ENCODE data around the gene CACNA1I.

Gene CACNA1I

GRCh38 chr22:39528681-39529486, 41.7 kb upstream of the CACNA1I start:
- Histone ChIP-seq H3K9me3 (ENCODE audit: control insufficient read depth, low read length) (no peaks in the 10 kb centered on the region), H3K4me1 (ENCODE audit: control insufficient read depth, insufficient read depth, low read length) (peaks cover 57% of the 10 kb centered on the region), H3K36me3 (ENCODE audit: control insufficient read depth, insufficient read depth, low read length) (peaks cover 21% of the 10 kb centered on the region), H3K27me3 (ENCODE audit: control insufficient read depth, insufficient read depth, low read length) (no peaks in the 10 kb centered on the region), H3K9ac (ENCODE audit: low read length) (peak overlapping the region; percentile 22), H3K4me3 (ENCODE audit: low read length) (peak overlapping the region; percentile 27)

DNA sequence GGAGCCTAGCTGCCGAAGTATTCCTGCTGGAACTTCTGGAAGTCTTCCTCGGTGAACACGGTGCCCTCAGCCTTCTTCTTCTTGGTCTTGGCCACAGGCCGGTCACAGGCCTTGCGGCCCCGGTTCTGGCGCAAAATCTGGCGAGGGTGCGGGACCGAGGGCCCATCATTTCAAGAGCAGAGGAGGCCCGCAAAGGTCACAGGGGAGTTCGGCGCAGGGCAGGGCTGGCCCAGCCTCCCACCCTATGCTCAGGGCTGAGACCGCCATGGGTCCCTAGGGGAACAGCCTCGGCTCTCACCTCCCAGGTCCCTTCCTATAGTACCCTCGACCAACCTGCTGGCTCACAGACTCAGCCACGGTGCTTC, 41.1 kb upstream of the CACNA1I start:
- peaks cover 16% of the 10 kb centered on the region for H3K36me3 ChIP-seq (ENCODE audit: control insufficient read depth, insufficient read depth, low read length)
- H3K4me3 ChIP-seq (ENCODE audit: low read length), result peak overlapping the region; percentile 27
- no peaks in the 10 kb centered on the region for H3K9me3 ChIP-seq (ENCODE audit: control insufficient read depth, low read length)
- H3K9ac ChIP-seq (ENCODE audit: low read length), result peak overlapping the region; percentile 22
- peaks cover 57% of the 10 kb centered on the region for H3K4me1 ChIP-seq (ENCODE audit: control insufficient read depth, insufficient read depth, low read length)
- H3K27me3 ChIP-seq (ENCODE audit: control insufficient read depth, insufficient read depth, low read length), result no peaks in the 10 kb centered on the region

- H3K9ac ChIP-seq (ENCODE audit: low read length), result no peak overlapping the region
- peaks cover 63% of the 10 kb centered on the region for H3K4me1 ChIP-seq (ENCODE audit: control insufficient read depth, insufficient read depth, low read length)
- H3K27me3 ChIP-seq (ENCODE audit: control insufficient read depth, insufficient read depth, low read length), result no peaks in the 10 kb centered on the region
- H3K9me3 ChIP-seq (ENCODE audit: control insufficient read depth, low read length), result no peaks in the 10 kb centered on the region
- H3K4me3 ChIP-seq (ENCODE audit: low read length), result peak overlapping the region; percentile 27
- H3K36me3 ChIP-seq (ENCODE audit: control insufficient read depth, insufficient read depth, low read length), result peaks cover 16% of the 10 kb centered on the region
These were observed 40.4 kb upstream of the CACNA1I start for GRCh38 chr22:39530116-39530515.

DNA sequence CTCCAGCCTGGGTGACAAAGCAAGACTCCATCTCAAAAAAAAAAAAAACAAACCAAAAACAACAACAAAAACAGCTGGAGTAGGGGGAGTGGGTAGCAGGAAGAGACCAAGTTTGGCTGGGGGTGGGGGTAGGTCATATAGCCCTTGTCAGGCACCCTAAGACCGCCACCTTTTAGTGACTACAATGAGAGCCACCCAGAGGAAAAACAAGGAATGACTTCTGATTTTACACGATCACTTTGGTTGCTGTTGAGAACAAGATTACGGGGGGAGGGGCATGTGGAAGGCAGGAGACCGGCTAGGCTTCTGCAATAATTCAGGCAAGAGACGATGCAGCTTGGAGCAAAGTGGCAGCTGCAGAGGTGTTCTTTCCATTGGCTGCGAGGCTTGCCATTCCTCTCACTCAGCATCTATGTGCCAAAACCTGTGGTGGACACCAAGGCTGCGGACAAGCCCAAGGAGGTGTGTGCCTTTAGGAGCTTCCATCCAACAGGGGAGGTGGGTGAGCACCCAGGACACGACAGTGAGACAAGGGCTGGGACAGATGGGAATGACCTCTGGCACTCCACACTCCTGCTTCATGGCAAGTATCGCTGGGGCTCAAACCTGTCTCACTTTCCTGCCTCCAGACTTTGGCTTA, 39.7 kb upstream of the CACNA1I start:
- Histone ChIP-seq H3K27me3 (ENCODE audit: control insufficient read depth, insufficient read depth, low read length) (no peaks in the 10 kb centered on the region), H3K4me1 (ENCODE audit: control insufficient read depth, insufficient read depth, low read length) (peaks cover 63% of the 10 kb centered on the region), H3K9me3 (ENCODE audit: control insufficient read depth, low read length) (no peaks in the 10 kb centered on the region), H3K4me3 (ENCODE audit: low read length) (no peak overlapping the region), H3K9ac (ENCODE audit: low read length) (no peak overlapping the region), H3K36me3 (ENCODE audit: control insufficient read depth, insufficient read depth, low read length) (peaks cover 16% of the 10 kb centered on the region)

DNA sequence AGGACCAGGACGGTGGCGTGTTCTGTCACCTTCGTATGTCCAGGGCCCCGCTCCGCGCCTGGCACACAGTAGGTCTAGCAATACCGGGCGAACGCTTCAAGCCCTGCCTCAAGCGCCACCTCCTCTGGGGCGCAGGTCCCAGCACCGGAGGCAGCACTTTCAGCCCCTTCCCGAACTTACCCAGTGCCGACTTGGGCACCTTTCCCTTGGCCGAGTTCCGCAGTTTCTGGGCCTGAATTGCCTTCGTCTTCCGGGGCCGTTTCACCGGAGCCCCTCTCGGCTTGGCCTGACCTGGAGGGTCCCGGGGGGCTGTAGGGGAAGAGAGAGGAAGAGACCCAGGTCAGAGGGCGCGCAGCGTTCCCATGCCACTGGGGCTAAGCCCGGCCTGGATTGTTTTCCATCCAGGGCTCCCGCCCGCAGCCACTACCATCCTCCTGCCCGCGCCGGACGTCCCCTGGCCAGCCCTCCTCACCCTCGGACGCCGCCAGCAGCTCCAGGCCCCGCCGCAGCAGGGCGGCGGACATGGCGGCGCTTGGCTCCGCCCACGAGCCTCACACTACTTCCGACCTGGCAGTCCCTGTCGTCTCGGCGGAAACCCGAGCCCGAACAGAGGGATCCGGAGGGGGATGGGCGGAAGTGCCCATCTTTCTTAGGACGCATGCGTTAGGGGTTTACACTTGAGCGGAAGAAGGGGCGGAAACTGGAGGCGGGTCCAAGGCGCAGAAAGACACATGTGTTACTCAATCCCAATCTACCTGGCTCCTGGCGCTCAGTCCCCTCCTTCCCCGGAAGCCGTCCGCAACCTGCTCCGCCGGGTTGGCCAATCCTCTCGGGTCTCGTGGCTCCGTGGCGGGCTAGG, 38.1 kb upstream of the CACNA1I start, which contains the start of gene RPS19BP1:
Gene RPS19BP1 (minus strand): TSS at position 534 of the 859 bp plus-strand sequence. CDS start 10 bp downstream, at position 524.
- Histone ChIP-seq H3K36me3 (ENCODE audit: control insufficient read depth, insufficient read depth, low read length) (peaks cover 16% of the 10 kb centered on the region), H3K4me1 (ENCODE audit: control insufficient read depth, insufficient read depth, low read length) (peaks cover 56% of the 10 kb centered on the region), H3K27me3 (ENCODE audit: control insufficient read depth, insufficient read depth, low read length) (no peaks in the 10 kb centered on the region), H3K9ac (ENCODE audit: low read length) (peak within 1 kb of the TSS; percentile 94), H3K9me3 (ENCODE audit: control insufficient read depth, low read length) (no peaks in the 10 kb centered on the region), H3K4me3 (ENCODE audit: low read length) (peak within 1 kb of the TSS; percentile 96)

DNA sequence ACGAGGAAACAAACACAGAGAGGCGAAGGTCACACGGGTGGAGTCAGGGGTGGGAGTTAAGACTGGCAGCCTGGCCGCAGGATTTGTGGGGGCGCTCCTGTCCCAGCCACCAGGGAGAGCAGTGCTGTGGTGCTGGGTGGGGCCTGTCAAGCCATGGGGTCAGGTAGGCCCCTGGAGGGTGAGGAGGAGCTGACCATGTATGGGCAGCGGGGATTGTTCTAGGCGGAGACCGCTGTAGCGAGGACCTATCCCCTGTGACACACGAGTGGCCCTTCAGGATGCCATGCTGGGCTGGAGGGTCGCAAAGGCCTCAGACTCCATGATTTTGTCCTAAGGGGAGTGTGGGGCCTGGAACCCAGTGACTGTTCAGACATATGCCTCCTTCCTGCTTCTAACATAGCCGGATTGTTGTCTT, 36.5 kb upstream of the CACNA1I start:
- no peak overlapping the region for H3K4me3 ChIP-seq (ENCODE audit: low read length)

DNA sequence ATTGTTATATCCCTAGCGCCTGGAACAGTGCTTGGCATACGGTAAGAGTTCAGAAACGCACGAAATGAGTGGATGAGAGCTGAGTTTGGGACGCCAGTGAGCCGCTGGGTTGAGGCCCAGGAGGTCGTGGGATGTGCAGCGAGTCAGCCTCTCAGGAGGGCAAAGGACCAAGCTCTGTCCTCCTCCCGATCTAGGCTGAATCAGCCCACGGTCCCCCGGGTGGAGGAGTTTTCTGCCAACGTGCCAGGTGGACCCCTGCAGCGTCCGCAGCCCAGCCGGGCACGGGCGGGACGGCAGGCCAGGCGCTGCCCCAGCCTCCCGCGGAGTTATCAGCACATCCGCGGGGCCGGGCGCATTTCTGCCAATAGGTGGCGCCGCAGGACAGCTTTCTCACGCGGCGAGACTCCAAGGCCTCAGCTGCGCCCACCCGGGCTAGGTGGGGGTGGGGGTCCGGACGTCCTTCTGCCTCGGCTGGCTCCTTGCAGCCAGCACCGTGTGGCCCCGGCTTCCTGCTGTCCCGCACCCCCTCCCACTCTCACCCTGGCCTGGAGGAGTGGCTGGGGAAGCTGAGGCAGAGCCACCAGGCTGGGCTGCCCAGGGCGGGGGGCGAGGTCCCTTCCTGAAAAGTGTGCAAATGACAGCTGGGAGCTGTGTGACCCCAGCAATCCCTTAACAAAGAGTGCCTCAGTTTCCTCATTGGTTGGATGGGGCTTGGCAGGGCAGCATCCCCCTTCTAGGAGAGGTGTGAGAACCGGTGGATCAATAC, 35.8 kb upstream of the CACNA1I start:
- Histone ChIP-seq H3K36me3 (ENCODE audit: control insufficient read depth, insufficient read depth, low read length) (peaks cover 7% of the 10 kb centered on the region), H3K9me3 (ENCODE audit: control insufficient read depth, low read length) (no peaks in the 10 kb centered on the region), H3K27me3 (ENCODE audit: control insufficient read depth, insufficient read depth, low read length) (no peaks in the 10 kb centered on the region), H3K4me1 (ENCODE audit: control insufficient read depth, insufficient read depth, low read length) (peaks cover 32% of the 10 kb centered on the region), H3K9ac (ENCODE audit: low read length) (no peak overlapping the region), H3K4me3 (ENCODE audit: low read length) (no peak overlapping the region)

More for the DNA sequence above, 36.5 kb upstream of the CACNA1I start:
- H3K9ac ChIP-seq (ENCODE audit: low read length), result no peak overlapping the region
- H3K36me3 ChIP-seq (ENCODE audit: control insufficient read depth, insufficient read depth, low read length), result peaks cover 12% of the 10 kb centered on the region
- H3K27me3 ChIP-seq (ENCODE audit: control insufficient read depth, insufficient read depth, low read length), result no peaks in the 10 kb centered on the region
- no peaks in the 10 kb centered on the region for H3K9me3 ChIP-seq (ENCODE audit: control insufficient read depth, low read length)
- H3K4me1 ChIP-seq (ENCODE audit: control insufficient read depth, insufficient read depth, low read length), result peaks cover 39% of the 10 kb centered on the region

DNA sequence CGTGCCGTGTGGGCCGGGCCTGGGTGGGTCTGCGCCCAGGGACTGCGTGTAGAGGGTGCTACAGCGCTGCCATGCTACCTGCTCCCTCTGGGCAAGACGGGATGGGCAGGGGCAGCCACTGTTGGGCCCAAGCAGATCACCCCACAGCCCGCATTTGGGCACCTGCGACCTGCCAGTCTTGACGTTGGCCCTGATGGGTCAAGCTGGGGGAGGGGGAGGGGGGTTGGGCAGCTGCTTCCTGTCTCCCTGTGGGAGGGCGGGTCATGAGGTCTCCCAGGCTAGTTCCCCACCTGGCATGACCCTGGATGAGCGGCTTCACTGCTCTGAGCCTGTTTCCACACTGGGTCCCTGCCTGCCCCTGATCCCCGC, 35.2 kb upstream of the CACNA1I start:
- H3K9ac ChIP-seq (ENCODE audit: low read length), result no peak overlapping the region
- H3K9me3 ChIP-seq (ENCODE audit: control insufficient read depth, low read length), result no peaks in the 10 kb centered on the region
- peaks cover 27% of the 10 kb centered on the region for H3K4me1 ChIP-seq (ENCODE audit: control insufficient read depth, insufficient read depth, low read length)
- no peaks in the 10 kb centered on the region for H3K27me3 ChIP-seq (ENCODE audit: control insufficient read depth, insufficient read depth, low read length)
- peaks cover 2% of the 10 kb centered on the region for H3K36me3 ChIP-seq (ENCODE audit: control insufficient read depth, insufficient read depth, low read length)
- no peak overlapping the region for H3K4me3 ChIP-seq (ENCODE audit: low read length)

DNA sequence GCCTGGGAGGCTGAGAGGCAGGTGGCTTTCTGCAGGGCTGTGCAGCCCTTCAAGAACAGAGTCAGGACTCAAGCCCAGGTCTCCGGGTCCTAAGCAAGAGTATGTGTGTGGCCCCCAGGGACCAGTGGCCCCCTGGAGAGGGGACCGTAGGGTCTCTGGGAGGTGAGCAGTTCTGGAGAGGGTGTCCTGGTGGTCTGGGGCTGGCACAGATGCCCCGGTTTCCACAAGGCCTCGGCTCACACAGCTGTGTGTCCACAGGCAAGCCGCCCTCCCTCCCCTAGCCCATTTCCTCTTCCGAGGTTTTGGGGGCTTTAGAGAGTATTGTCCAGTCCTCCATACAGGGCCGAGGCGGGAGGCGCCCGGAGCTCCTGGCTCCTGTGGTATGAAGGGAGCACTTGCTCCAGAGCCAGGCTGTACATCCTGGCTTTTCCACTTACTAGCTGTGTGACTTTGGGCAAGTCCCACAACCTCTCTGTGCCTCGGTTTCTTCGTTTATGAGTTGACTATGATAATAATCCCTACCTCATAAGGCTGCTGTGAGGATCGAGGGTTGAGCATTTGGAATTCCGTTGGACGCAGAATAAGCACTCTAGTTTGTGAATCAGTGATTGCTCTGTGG, 34.6 kb upstream of the CACNA1I start:
- H3K4me3 ChIP-seq (ENCODE audit: low read length), result no peak overlapping the region
- no peak overlapping the region for H3K9ac ChIP-seq (ENCODE audit: low read length)
- H3K27me3 ChIP-seq (ENCODE audit: control insufficient read depth, insufficient read depth, low read length), result no peaks in the 10 kb centered on the region
- H3K9me3 ChIP-seq (ENCODE audit: control insufficient read depth, low read length), result no peaks in the 10 kb centered on the region
- no peaks in the 10 kb centered on the region for H3K36me3 ChIP-seq (ENCODE audit: control insufficient read depth, insufficient read depth, low read length)
- peaks cover 21% of the 10 kb centered on the region for H3K4me1 ChIP-seq (ENCODE audit: control insufficient read depth, insufficient read depth, low read length)

- H3K9me3 ChIP-seq (ENCODE audit: control insufficient read depth, low read length), result no peaks in the 10 kb centered on the region
- no peak overlapping the region for H3K4me3 ChIP-seq (ENCODE audit: low read length)
- H3K36me3 ChIP-seq (ENCODE audit: control insufficient read depth, insufficient read depth, low read length), result no peaks in the 10 kb centered on the region
- no peak overlapping the region for H3K9ac ChIP-seq (ENCODE audit: low read length)
- peaks cover under 1% of the 10 kb centered on the region for H3K27me3 ChIP-seq (ENCODE audit: control insufficient read depth, insufficient read depth, low read length)
- peaks cover 13% of the 10 kb centered on the region for H3K4me1 ChIP-seq (ENCODE audit: control insufficient read depth, insufficient read depth, low read length)
These were observed 33.8 kb upstream of the CACNA1I start for GRCh38 chr22:39536711-39537110.

- Histone ChIP-seq H3K9ac (ENCODE audit: low read length) (no peak overlapping the region), H3K4me3 (ENCODE audit: low read length) (no peak overlapping the region), H3K4me1 (ENCODE audit: control insufficient read depth, insufficient read depth, low read length) (peaks cover 11% of the 10 kb centered on the region), H3K36me3 (ENCODE audit: control insufficient read depth, insufficient read depth, low read length) (no peaks in the 10 kb centered on the region), H3K9me3 (ENCODE audit: control insufficient read depth, low read length) (no peaks in the 10 kb centered on the region), H3K27me3 (ENCODE audit: control insufficient read depth, insufficient read depth, low read length) (peaks cover 5% of the 10 kb centered on the region)
These were observed 32.6 kb upstream of the CACNA1I start for GRCh38 chr22:39537975-39538374.

Measured in mucosa of stomach (tissue), 1 donor.